GM12878 (cell line): ENCODE measurements around the gene ZNF525.

Experiments
- BHLHE40 ChIP-seq, 2 experiments: fragments of 450-650 bp in 1 of 2; IDR thresholded peaks; 2 replicates each; pipeline ENCODE4 v1.6.1; 2011 to 2017; ENCODE audit warnings: low read depth in 2 of 2, borderline replicate concordance in 1 of 2, improper control_type of control experiment in 1 of 2, low read length in 1 of 2, mild to moderate bottlenecking in 1 of 2
- EZH2 ChIP-seq: IDR thresholded peaks from 2 replicates; pipeline ENCODE4 v1.6.1; 2012; ENCODE audit warnings: low read depth, mild to moderate bottlenecking, control low read depth, inconsistent platforms, low read length, borderline replicate concordance; ENCODE audit not compliant: control insufficient read depth
- FOXK2 ChIP-seq: fragments of 450-650 bp; IDR thresholded peaks from 2 replicates; pipeline ENCODE4 v1.6.1; 2017; ENCODE audit warnings: mild to moderate bottlenecking, moderate library complexity
- MEF2A ChIP-seq: IDR thresholded peaks from 2 replicates; pipeline ENCODE4 v1.6.1; 2011; ENCODE audit warnings: low read depth, mild to moderate bottlenecking, low read length, moderate library complexity; ENCODE audit not compliant: insufficient read depth
- MYB ChIP-seq: fragments of 150-350 bp; IDR thresholded peaks from 2 replicates; pipeline ENCODE4 v1.6.1; 2014; ENCODE audit warnings: mild to moderate bottlenecking, low read depth, low read length, borderline replicate concordance
- POLR2A ChIP-seq: IDR thresholded peaks from 2 replicates; pipeline ENCODE4 v1.6.1; 2011; ENCODE audit warnings: low read depth, mild to moderate bottlenecking, low read length
- SP1 ChIP-seq: IDR thresholded peaks from one replicate; pipeline ENCODE4 v1.6.1; 2011; ENCODE audit warnings: low read depth, low read length
- TF ChIP-seq, protein P1 (sequence below): fragments of 450-650 bp; IDR thresholded peaks from 2 replicates; pipeline ENCODE4 v1.6.1; 2014; ENCODE audit warnings: mild to moderate bottlenecking
- TF ChIP-seq, protein P2 (sequence below): IDR thresholded peaks from 2 replicates; pipeline ENCODE4 v1.6.1; 2011; ENCODE audit warnings: borderline replicate concordance, low read depth, mild to moderate bottlenecking, moderate library complexity, low read length; ENCODE audit not compliant: insufficient read depth, poor library complexity, severe bottlenecking
- TF ChIP-seq, protein P3 (sequence below), 3 experiments: IDR thresholded peaks in 2 of 3; conservative IDR thresholded peaks in 1 of 3; 2 replicates each; pipeline ENCODE4 v1.5.1; 2011; ENCODE audit warnings: low read depth in 3 of 3, low read length in 3 of 3, mild to moderate bottlenecking in 3 of 3, control low read depth in 2 of 3, moderate library complexity in 2 of 3, inconsistent platforms in 1 of 3, mixed read lengths in 1 of 3; ENCODE audit not compliant: control insufficient read depth in 2 of 3, insufficient read depth in 1 of 3; ENCODE audit errors: extremely low read depth in 1 of 3
- TF ChIP-seq, protein P4 (sequence below): fragments of 450-650 bp; IDR thresholded peaks from 2 replicates; pipeline ENCODE4 v1.6.1; 2017; ENCODE audit warnings: mild to moderate bottlenecking

DNA sequence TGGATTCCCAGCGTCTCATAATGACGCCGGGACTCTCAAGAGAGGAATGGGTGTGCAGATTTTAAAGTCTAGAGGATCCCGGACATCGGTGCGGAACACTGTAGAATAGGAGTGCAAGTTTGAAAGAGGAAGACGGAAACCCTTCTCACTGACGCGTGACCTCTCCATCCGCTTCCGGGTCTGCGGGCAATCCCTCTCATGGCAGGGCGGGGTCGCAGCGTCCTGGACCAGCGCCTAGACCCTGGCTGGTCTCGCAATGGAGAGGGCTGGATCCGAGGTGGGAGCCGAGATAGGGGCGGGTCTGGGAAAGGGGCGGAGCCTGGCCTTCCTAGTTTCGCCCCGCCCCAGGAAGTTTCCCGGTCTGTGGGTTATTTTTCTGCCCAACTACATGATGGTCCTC is 36.5 kb upstream of the ZNF525 start:
- TF ChIP-seq MYB (no peak), EZH2 (no peak), BHLHE40 (IDR thresholded peaks at IDR 0.05; ENCODE audit: borderline replicate concordance in 1 of 2, low read depth in 2 of 2, low read length in 1 of 2) (no peak), FOXK2 (no peak), POLR2A (no peak), MEF2A (no peak), SP1 (no peak)
- TF ChIP-seq, protein P1, sequence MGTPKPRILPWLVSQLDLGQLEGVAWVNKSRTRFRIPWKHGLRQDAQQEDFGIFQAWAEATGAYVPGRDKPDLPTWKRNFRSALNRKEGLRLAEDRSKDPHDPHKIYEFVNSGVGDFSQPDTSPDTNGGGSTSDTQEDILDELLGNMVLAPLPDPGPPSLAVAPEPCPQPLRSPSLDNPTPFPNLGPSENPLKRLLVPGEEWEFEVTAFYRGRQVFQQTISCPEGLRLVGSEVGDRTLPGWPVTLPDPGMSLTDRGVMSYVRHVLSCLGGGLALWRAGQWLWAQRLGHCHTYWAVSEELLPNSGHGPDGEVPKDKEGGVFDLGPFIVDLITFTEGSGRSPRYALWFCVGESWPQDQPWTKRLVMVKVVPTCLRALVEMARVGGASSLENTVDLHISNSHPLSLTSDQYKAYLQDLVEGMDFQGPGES: no peak
- TF ChIP-seq, protein P2, sequence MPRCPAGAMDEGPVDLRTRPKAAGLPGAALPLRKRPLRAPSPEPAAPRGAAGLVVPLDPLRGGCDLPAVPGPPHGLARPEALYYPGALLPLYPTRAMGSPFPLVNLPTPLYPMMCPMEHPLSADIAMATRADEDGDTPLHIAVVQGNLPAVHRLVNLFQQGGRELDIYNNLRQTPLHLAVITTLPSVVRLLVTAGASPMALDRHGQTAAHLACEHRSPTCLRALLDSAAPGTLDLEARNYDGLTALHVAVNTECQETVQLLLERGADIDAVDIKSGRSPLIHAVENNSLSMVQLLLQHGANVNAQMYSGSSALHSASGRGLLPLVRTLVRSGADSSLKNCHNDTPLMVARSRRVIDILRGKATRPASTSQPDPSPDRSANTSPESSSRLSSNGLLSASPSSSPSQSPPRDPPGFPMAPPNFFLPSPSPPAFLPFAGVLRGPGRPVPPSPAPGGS: no peak
- TF ChIP-seq, protein P3, sequence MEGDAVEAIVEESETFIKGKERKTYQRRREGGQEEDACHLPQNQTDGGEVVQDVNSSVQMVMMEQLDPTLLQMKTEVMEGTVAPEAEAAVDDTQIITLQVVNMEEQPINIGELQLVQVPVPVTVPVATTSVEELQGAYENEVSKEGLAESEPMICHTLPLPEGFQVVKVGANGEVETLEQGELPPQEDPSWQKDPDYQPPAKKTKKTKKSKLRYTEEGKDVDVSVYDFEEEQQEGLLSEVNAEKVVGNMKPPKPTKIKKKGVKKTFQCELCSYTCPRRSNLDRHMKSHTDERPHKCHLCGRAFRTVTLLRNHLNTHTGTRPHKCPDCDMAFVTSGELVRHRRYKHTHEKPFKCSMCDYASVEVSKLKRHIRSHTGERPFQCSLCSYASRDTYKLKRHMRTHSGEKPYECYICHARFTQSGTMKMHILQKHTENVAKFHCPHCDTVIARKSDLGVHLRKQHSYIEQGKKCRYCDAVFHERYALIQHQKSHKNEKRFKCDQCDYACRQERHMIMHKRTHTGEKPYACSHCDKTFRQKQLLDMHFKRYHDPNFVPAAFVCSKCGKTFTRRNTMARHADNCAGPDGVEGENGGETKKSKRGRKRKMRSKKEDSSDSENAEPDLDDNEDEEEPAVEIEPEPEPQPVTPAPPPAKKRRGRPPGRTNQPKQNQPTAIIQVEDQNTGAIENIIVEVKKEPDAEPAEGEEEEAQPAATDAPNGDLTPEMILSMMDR (IDR thresholded peaks at IDR 0.05 in 2 of 3, conservative IDR thresholded peaks at IDR 0.05 in 1 of 3; ENCODE audit: control insufficient read depth in 2 of 3, extremely low read depth in 1 of 3, insufficient read depth in 1 of 3, low read depth in 3 of 3, low read length in 3 of 3): no peak
- TF ChIP-seq, protein P4, sequence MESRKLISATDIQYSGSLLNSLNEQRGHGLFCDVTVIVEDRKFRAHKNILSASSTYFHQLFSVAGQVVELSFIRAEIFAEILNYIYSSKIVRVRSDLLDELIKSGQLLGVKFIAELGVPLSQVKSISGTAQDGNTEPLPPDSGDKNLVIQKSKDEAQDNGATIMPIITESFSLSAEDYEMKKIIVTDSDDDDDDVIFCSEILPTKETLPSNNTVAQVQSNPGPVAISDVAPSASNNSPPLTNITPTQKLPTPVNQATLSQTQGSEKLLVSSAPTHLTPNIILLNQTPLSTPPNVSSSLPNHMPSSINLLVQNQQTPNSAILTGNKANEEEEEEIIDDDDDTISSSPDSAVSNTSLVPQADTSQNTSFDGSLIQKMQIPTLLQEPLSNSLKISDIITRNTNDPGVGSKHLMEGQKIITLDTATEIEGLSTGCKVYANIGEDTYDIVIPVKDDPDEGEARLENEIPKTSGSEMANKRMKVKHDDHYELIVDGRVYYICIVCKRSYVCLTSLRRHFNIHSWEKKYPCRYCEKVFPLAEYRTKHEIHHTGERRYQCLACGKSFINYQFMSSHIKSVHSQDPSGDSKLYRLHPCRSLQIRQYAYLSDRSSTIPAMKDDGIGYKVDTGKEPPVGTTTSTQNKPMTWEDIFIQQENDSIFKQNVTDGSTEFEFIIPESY: no peak
